Chondrocyte (in vitro differentiated cells): ENCODE measurements around the gene MBNL2. TPM values are rescaled to one million over a fixed set of nuclear protein-coding genes. Genes with fewer than 3 reads are reported as not detected.
A peak's percentile ranks its signal among the peaks of the same experiment; 100 is the strongest.

ENCODE experiments used
- DNase-seq: peaks from one replicate; pipeline ENCODE4 v3.0.0; 2021; ENCODE audit warnings: mixed read lengths, low spot score
- H3K27ac Mint-ChIP-seq: one replicate; pipeline ENCODE4 v1.8.0; 2021; ENCODE audit warnings: mild to moderate bottlenecking, moderate library complexity, mixed read lengths; ENCODE audit not compliant: unreplicated experiment
- H3K27me3 Mint-ChIP-seq: 2 replicates; pipeline ENCODE4 v1.8.0; 2021; ENCODE audit warnings: low read depth, mixed read lengths
- H3K36me3 Mint-ChIP-seq: 2 replicates; pipeline ENCODE4 v1.8.0; 2021; ENCODE audit warnings: low read depth, mixed read lengths
- H3K4me1 Mint-ChIP-seq: 2 replicates; pipeline ENCODE4 v1.8.0; 2021; ENCODE audit warnings: low read depth, mild to moderate bottlenecking, mixed read lengths
- H3K4me3 Mint-ChIP-seq: one replicate; pipeline ENCODE4 v1.8.0; 2021; ENCODE audit warnings: mild to moderate bottlenecking, moderate library complexity, mixed read lengths; ENCODE audit not compliant: unreplicated experiment
- H3K9me3 Mint-ChIP-seq: 2 replicates; pipeline ENCODE4 v1.8.0; 2021; ENCODE audit warnings: low read depth, mixed read lengths
- CTCF ChIP-seq: fragments of 200-600 bp; sonication (generic); IDR thresholded peaks from 2 replicates; pipeline ENCODE4 v1.5.0; 2021; ENCODE audit warnings: antibody characterized with exemption, mild to moderate bottlenecking, moderate library complexity
- total RNA-seq: library from RNA; stranded (reverse); gene quantifications from 3 replicates; pipeline ENCODE4 v1.2.1, GENCODE V29; 2021

Gene MBNL2
- total RNA-seq, 1 donor from 2014 or later = 41.3 TPM

DNA sequence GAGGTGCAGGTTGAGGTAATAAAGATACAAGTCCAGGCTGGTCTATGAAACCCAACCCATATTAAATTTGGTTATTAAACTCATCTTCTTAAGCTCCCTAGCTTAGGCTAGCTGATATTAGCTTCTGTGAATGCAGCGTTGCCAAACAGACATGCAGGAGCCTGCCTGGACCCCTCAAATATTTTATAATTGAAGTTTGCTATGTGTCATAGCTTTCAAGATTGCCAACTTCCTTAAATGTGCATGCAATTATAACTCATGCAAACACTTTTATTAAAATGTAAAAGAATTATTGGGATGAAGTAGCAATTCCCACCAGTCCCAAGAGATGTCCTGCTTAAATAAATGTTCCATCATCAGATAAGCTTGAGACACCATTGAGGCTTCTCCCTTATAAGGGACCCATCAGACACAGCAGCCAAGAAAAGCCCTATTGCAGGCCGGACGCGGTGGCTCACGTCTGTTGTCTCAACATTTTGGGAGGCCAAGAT is 51.3 kb downstream of the MBNL2 start:
- no peak for TF ChIP-seq CTCF
- peak overlapping the region; percentile 35 for H3K4me3 Mint-ChIP-seq
- peak overlapping the region; percentile 96 for H3K27ac Mint-ChIP-seq
- no peaks in the 10 kb centered on the region for H3K27me3 Mint-ChIP-seq
- no peak for DNase-seq
- no peaks in the 10 kb centered on the region for H3K9me3 Mint-ChIP-seq
- H3K4me1 Mint-ChIP-seq = peaks cover 76% of the 10 kb centered on the region
- H3K36me3 Mint-ChIP-seq = peaks cover 4% of the 10 kb centered on the region

DNA sequence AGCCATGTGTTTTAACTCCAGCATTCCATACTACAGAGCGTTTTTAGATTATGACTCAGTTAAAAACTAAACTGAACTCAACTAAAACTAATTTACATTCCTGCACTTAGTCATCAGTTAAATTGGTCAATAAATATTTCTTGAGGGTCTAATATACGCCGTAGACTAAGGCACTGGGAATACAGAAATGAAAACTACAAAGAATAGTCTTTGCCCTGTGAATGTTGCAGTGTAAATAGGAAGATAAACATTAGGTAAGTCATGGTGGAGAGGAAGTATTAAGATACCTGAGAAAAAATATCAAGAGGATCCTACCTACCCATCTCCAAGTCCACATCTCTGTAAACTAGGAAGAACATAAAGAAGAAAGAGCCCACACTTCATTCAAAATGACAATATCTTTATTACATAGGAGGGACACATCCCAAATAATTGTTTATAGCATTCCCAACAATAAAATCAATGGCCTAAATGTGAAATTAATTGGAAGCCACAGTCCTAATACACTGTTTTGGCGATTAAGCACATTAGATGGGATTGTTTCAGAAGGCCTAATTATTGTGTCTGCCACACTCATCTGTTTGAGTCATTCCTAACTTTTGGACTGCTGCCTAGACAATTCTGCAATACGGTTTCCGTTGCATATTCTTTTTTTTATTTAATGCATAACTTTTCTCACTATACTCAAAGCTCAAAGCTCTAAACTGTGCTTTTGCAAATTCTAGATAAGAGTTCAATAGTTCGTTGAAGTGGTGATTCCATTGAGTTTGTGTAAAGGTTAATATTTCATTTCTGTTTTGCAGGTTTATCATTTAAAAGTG is 52.9 kb downstream of the MBNL2 start:
- TF ChIP-seq CTCF = no peak
- DNase-seq = no peak
- H3K4me3 Mint-ChIP-seq = peak overlapping the region; percentile 17
- H3K4me1 Mint-ChIP-seq = peaks cover 79% of the 10 kb centered on the region
- peaks cover 4% of the 10 kb centered on the region for H3K36me3 Mint-ChIP-seq
- H3K27me3 Mint-ChIP-seq = no peaks in the 10 kb centered on the region
- no peaks in the 10 kb centered on the region for H3K9me3 Mint-ChIP-seq
- H3K27ac Mint-ChIP-seq = peak overlapping the region; percentile 96

DNA sequence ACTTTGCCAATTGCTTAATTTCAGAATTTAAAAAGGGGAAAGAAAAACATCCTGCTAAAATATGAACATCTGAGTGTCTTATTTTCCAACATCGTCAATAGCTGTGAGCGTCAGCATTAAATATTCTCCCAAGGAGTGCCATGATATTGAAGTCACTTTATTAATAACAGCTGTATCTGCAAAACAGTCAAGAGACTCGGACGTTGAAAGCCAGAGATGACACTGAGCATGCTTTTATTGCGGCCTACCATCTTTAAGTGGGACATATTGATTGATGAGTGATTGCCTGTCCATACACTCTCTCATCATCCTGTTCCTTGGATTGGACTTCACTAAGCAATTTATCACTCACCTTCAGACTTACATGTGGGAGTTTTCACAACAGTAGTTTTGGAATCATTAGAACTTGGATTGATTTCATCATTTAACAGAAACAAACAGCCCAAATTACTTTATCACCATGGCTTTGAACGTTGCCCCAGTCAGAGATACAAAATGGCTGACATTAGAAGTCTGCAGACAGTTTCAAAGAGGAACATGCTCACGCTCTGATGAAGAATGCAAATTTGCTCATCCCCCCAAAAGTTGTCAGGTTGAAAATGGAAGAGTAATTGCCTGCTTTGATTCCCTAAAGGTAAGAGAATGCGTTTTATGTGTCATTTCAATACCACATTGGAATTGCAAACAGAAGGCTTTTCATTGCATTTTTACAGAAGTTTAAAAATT is 53.8 kb downstream of the MBNL2 start:
- peak overlapping the region; percentile 96 for H3K27ac Mint-ChIP-seq
- DNase-seq = no peak
- H3K4me3 Mint-ChIP-seq = peak overlapping the region; percentile 13
- no peak for TF ChIP-seq CTCF
- no peaks in the 10 kb centered on the region for H3K9me3 Mint-ChIP-seq
- H3K36me3 Mint-ChIP-seq = peaks cover 4% of the 10 kb centered on the region
- peaks cover 87% of the 10 kb centered on the region for H3K4me1 Mint-ChIP-seq
- H3K27me3 Mint-ChIP-seq = no peaks in the 10 kb centered on the region

DNA sequence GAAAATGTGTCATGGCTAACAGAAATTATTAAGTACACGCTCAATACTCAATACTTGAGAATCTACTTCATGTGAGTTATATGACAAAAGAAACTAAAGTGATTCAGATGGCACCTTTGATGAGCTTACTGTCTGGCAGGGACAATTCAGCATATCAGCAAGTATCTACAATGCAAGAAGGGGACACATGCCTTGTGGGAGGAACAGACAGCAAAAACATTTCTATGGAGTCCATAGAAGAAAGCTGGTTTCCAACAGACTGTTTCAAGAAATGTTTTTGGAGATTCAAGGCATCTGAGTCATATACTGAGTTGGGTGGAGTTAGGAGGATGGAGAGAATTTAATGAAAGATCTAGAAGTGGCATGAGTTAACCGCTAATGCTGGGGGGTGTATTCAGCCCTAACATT is 54.7 kb downstream of the MBNL2 start:
- Mint-ChIP-seq H3K4me1 (peaks cover 88% of the 10 kb centered on the region), H3K27ac (peak overlapping the region; percentile 96), H3K36me3 (peaks cover 4% of the 10 kb centered on the region), H3K27me3 (no peaks in the 10 kb centered on the region), H3K9me3 (no peaks in the 10 kb centered on the region), H3K4me3 (no peak overlapping the region)
- no peak for DNase-seq
- TF ChIP-seq CTCF = no peak
